ENCODE measurements around the gene DCAF8. TPM values are rescaled to one million over a fixed set of nuclear protein-coding genes. Genes with fewer than 3 reads are reported as not detected.

The DCAF8 gene
- total RNA-seq, 1 experiment from 2014 or later: 126 TPM

- H3K4me1 Mint-ChIP-seq (ENCODE audit: low read depth, unreplicated experiment): no peaks in the 10 kb centered on the region
- no TSS peak for BruUV-seq (replicated peaks)
- no peak for TF ChIP-seq CTCF (IDR thresholded peaks at IDR 0.05; ENCODE audit: unreplicated experiment)
- H3K9me3 Mint-ChIP-seq (ENCODE audit: low read depth, unreplicated experiment): no peaks in the 10 kb centered on the region
- DNase-seq: no peak
- H3K27me3 Mint-ChIP-seq (ENCODE audit: unreplicated experiment): no peaks in the 10 kb centered on the region
- CTCF ChIA-PET: interaction anchor here (0.6 to 1.8 kb wide), 4 partner anchors 8 to 763 kb away, joined by 3 to 7 read pairs (median 3); no protein-coding TSS in a partner anchor
- intact Hi-C loops (cut with micrococcal nuclease; ENCODE audit: unreplicated experiment): no loop called here
- no peak overlapping the region for H3K4me3 Mint-ChIP-seq (ENCODE audit: low read depth, unreplicated experiment)
- no peak overlapping the region for H3K27ac Mint-ChIP-seq (ENCODE audit: unreplicated experiment)
- H3K36me3 Mint-ChIP-seq (ENCODE audit: insufficient read depth, unreplicated experiment): peaks cover 22% of the 10 kb centered on the region
Measured at GRCh38 chr1:160228431-160228830, 33.9 kb downstream of the DCAF8 start.

GRCh38 chr1:160227561-160227960 is 34.8 kb downstream of the DCAF8 start:
- intact Hi-C loops (cut with micrococcal nuclease; ENCODE audit: unreplicated experiment): no loop called here
- CTCF ChIA-PET: no interaction called here
- no peak for TF ChIP-seq CTCF (IDR thresholded peaks at IDR 0.05; ENCODE audit: unreplicated experiment)
- no peak overlapping the region for H3K4me3 Mint-ChIP-seq (ENCODE audit: low read depth, unreplicated experiment)
- H3K9me3 Mint-ChIP-seq (ENCODE audit: low read depth, unreplicated experiment): no peaks in the 10 kb centered on the region
- H3K27me3 Mint-ChIP-seq (ENCODE audit: unreplicated experiment): no peaks in the 10 kb centered on the region
- no peaks in the 10 kb centered on the region for H3K4me1 Mint-ChIP-seq (ENCODE audit: low read depth, unreplicated experiment)
- BruUV-seq (replicated peaks): no TSS peak
- H3K27ac Mint-ChIP-seq (ENCODE audit: unreplicated experiment): no peak overlapping the region
- DNase-seq: no peak
- H3K36me3 Mint-ChIP-seq (ENCODE audit: insufficient read depth, unreplicated experiment): peaks cover 22% of the 10 kb centered on the region

GRCh38 chr1:160227034-160227433 is 35.3 kb downstream of the DCAF8 start:
- intact Hi-C loops (cut with micrococcal nuclease; ENCODE audit: unreplicated experiment): no loop called here
- TF ChIP-seq CTCF (IDR thresholded peaks at IDR 0.05; ENCODE audit: unreplicated experiment): no peak
- H3K9me3 Mint-ChIP-seq (ENCODE audit: low read depth, unreplicated experiment): no peaks in the 10 kb centered on the region
- BruUV-seq (replicated peaks): no TSS peak
- H3K4me1 Mint-ChIP-seq (ENCODE audit: low read depth, unreplicated experiment): no peaks in the 10 kb centered on the region
- no peaks in the 10 kb centered on the region for H3K27me3 Mint-ChIP-seq (ENCODE audit: unreplicated experiment)
- no peak overlapping the region for H3K4me3 Mint-ChIP-seq (ENCODE audit: low read depth, unreplicated experiment)
- DNase-seq: no peak
- H3K36me3 Mint-ChIP-seq (ENCODE audit: insufficient read depth, unreplicated experiment): peaks cover 22% of the 10 kb centered on the region
- H3K27ac Mint-ChIP-seq (ENCODE audit: unreplicated experiment): no peak overlapping the region
- CTCF ChIA-PET: interaction anchor here (0.5 kb wide), 1 partner anchor 75 kb away, joined by 3 read pairs; no protein-coding TSS in a partner anchor

GRCh38 chr1:160226623-160227022 is 35.7 kb downstream of the DCAF8 start:
- no TSS peak for BruUV-seq (replicated peaks)
- DNase-seq: no peak
- Mint-ChIP-seq H3K27me3 (ENCODE audit: unreplicated experiment) (no peaks in the 10 kb centered on the region), H3K9me3 (ENCODE audit: low read depth, unreplicated experiment) (no peaks in the 10 kb centered on the region), H3K27ac (ENCODE audit: unreplicated experiment) (no peak overlapping the region), H3K4me3 (ENCODE audit: low read depth, unreplicated experiment) (no peak overlapping the region), H3K36me3 (ENCODE audit: insufficient read depth, unreplicated experiment) (peaks cover 22% of the 10 kb centered on the region), H3K4me1 (ENCODE audit: low read depth, unreplicated experiment) (no peaks in the 10 kb centered on the region)
- intact Hi-C loops (cut with micrococcal nuclease; ENCODE audit: unreplicated experiment): no loop called here
- no peak for TF ChIP-seq CTCF (IDR thresholded peaks at IDR 0.05; ENCODE audit: unreplicated experiment)
- CTCF ChIA-PET: interaction anchor here (0.5 kb wide), 1 partner anchor 76 kb away, joined by 3 read pairs; no protein-coding TSS in a partner anchor
